Left ventricle myocardium inferior (tissue), 1 donor: ENCODE measurements around the gene ZMIZ1. TPM values are rescaled to one million over a fixed set of nuclear protein-coding genes. Genes with fewer than 3 reads are reported as not detected.

ENCODE experiments used
- DNase-seq: peaks from one replicate; pipeline ENCODE4 v3.0.0-alpha.2; 2020
- H3K27ac ChIP-seq: fragments of 200-600 bp; replicated peaks from 2 replicates; pipeline ENCODE4 v1.8.0; 2021
- H3K27me3 ChIP-seq: fragments of 200-600 bp; 2 replicates; pipeline ENCODE4 v1.8.0; 2021; ENCODE audit warnings: low read depth
- H3K36me3 ChIP-seq: fragments of 200-600 bp; 2 replicates; pipeline ENCODE4 v1.8.0; 2021
- H3K4me1 ChIP-seq: fragments of 200-600 bp; 2 replicates; pipeline ENCODE4 v1.8.0; 2021
- H3K4me3 ChIP-seq: fragments of 200-600 bp; 2 replicates; pipeline ENCODE4 v1.8.0; 2021; ENCODE audit warnings: mild to moderate bottlenecking, moderate library complexity
- H3K9me3 ChIP-seq: fragments of 200-600 bp; replicated peaks from 2 replicates; pipeline ENCODE4 v1.8.0; 2021
- CTCF ChIP-seq: fragments of 200-600 bp; IDR thresholded peaks from 2 replicates; pipeline ENCODE4 v1.8.0; 2021; ENCODE audit warnings: antibody characterized with exemption, mild to moderate bottlenecking, borderline replicate concordance
- intact Hi-C: fragments of 100-400 bp; cut with micrococcal nuclease; formaldehyde crosslinking; loops from one replicate; pipeline ENCODE4 v1.11.0; 2022
- total RNA-seq: library from RNA; stranded (reverse); fragmentation: NEBNext Ultra II Directional; extraction: Animal tissue kit (Norgen Biotek cat#: 25700); gene quantifications from one replicate; pipeline ENCODE4 v1.2.1, GENCODE V29; 2021
- donor health status: DM: no; HTN: yes; CAD: no; lungs with severe emphysema.

Gene ZMIZ1
- total RNA-seq, 1 donor from 2014 or later: 55.9 TPM

GRCh38 chr10:79280956-79281355 is 212.2 kb downstream of the ZMIZ1 start:
- Histone ChIP-seq H3K27ac (no peak overlapping the region), H3K9me3 (no peaks in the 10 kb centered on the region), H3K36me3 (peaks cover 46% of the 10 kb centered on the region), H3K27me3 (no peaks in the 10 kb centered on the region), H3K4me3 (no peak overlapping the region), H3K4me1 (peaks cover 68% of the 10 kb centered on the region)
- TF ChIP-seq CTCF: no peak
- intact Hi-C loops: no loop called here
- DNase-seq: no peak

- no peaks in the 10 kb centered on the region for H3K9me3 ChIP-seq
- peaks cover 68% of the 10 kb centered on the region for H3K4me1 ChIP-seq
- no peak for TF ChIP-seq CTCF
- no peak for DNase-seq
- H3K4me3 ChIP-seq: no peak overlapping the region
- no peak overlapping the region for H3K27ac ChIP-seq
- no peaks in the 10 kb centered on the region for H3K27me3 ChIP-seq
- peaks cover 40% of the 10 kb centered on the region for H3K36me3 ChIP-seq
- intact Hi-C loops: no loop called here
These were observed 213.6 kb downstream of the ZMIZ1 start for GRCh38 chr10:79282388-79282787.

DNA sequence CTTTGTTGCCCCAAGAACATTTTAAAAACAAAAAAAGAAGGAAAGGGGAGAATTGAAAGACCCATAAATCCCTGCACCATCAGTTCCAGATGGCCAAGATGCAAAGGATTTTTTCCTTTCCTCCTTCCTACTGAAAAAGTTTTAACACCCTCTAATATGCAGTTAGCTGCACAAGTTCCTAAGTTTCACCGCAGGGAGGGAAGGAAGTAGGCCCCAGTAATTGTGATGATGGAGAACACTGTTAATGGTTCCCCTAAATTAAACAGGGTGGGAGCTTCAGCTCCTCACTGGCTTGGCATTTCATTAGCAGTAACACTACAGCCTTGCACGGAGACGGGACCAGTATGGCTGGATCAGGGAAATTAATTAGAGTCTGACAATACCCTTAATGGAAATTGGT is 214.8 kb downstream of the ZMIZ1 start:
- peaks cover 71% of the 10 kb centered on the region for H3K4me1 ChIP-seq
- DNase-seq: no peak
- no peak overlapping the region for H3K27ac ChIP-seq
- intact Hi-C loops: no loop called here
- TF ChIP-seq CTCF: no peak
- peaks cover 31% of the 10 kb centered on the region for H3K36me3 ChIP-seq
- H3K9me3 ChIP-seq: no peaks in the 10 kb centered on the region
- H3K4me3 ChIP-seq: no peak overlapping the region
- no peaks in the 10 kb centered on the region for H3K27me3 ChIP-seq

DNA sequence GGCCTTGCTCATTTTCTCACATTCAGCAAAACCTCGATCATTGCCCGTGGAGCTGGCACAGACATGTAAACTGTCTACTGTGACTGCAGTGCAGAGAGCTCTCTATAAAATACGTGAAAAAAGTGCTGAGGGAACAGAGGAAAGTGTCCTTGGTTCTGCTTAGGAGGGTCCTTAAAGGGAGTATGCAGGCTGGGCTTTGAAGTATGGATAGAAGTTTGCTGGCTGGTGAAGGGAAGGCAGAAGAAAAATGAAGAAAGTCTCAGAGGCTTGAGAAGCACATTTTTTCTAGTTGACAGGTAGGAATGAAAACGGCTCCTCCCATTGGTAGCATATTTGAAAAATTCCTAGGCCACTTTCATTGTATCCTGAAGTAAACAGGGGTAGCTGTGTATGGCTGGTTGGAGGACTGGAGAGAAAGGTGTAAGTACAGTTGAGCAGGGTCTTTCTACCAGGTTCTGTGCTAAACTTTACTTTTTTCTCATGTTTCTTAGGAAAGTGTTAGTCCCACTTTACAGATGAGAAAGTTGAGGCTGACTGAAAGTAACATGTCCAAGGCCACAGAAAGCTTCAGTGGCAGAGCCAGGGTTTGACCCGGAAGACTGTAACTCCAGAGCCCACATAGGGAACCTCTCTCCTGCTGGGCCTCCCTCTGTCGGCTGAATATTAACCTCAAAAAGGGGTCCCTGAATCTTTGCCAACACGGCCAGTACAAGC is 215.5 kb downstream of the ZMIZ1 start:
- no peaks in the 10 kb centered on the region for H3K9me3 ChIP-seq
- H3K27ac ChIP-seq: peak overlapping the region; percentile 68
- intact Hi-C loops: no loop called here
- H3K36me3 ChIP-seq: peaks cover 33% of the 10 kb centered on the region
- H3K27me3 ChIP-seq: no peaks in the 10 kb centered on the region
- no peak overlapping the region for H3K4me3 ChIP-seq
- TF ChIP-seq CTCF: no peak
- no peak for DNase-seq
- peaks cover 73% of the 10 kb centered on the region for H3K4me1 ChIP-seq

DNA sequence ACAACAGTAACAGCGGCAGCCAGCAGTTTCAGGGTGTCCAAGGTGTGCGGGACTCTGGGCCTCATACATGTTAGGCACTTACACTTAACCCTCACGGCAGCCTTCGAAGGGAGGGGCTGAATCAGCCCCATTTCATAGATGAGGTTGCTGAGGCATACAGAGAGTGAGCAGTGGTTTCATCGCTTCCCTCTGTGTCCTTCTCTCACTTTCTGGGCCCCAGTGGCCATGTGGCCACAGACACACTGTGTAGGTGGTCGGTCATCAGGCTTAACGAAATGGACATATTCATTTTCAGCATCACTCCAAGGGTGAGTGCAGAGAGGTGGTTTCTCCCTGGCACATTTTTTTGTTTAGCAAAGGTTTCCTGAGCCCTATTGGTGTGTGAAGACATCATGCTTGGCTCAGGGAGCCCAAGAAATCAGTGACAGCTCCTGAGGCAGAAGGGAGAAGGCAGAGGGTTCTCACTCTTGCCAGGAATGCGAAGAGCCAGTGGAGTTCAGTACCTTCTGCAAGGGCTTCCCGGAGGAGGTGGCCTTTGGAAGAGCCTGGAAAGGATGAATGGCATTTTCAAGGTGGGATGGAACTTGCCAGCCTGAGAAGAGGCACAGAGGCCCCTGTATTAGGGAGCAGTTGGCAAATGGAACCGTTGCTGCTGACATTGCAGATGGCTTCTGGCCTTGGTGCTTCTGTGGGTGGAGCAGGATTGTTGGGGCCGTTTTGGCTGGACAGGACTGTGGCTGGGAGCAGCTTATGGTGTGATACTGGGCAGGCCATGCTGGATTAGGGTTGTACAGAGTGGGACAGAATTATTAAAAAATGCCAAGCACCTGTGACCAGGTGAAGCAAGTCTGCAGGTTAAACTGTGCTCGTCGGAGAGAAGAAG is 216.8 kb downstream of the ZMIZ1 start:
- intact Hi-C loops: no loop called here
- TF ChIP-seq CTCF: no peak
- Histone ChIP-seq H3K9me3 (no peaks in the 10 kb centered on the region), H3K27me3 (no peaks in the 10 kb centered on the region), H3K27ac (peak overlapping the region; percentile 68), H3K4me1 (peaks cover 72% of the 10 kb centered on the region), H3K36me3 (peaks cover 37% of the 10 kb centered on the region), H3K4me3 (no peak overlapping the region)
- no peak for DNase-seq
